SKM-1 treated with dmso at 0.1 percent for 144 hours (cell line): ENCODE measurements around the gene MITF.

Source experiments
- DNase-seq: peaks from one replicate; lab custom pipeline; 2025; ENCODE audit not compliant: unreplicated experiment; lab: John Stamatoyannopoulos, UW

The MITF gene

GRCh38 chr3:69948246-69948862 is 209.1 kb downstream of the MITF start:
- DNase-seq, result no peak

DNA sequence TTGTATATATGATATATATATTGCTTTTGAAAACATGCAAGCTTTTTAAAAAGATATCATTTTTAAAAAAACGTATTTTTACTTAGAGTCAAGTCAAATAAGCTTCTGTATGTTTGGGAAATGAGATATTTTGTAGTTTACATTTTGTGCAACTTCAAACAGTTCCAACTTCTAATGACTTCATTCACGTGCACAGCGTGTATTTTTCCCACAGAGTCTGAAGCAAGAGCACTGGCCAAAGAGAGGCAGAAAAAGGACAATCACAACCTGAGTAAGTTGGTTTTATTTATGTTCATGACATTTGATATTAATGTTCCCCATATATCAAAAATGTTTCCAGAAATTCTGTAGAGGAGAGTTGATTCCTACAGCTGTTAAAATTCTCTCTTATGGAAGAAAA is 212.4 kb downstream of the MITF start:
- DNase-seq, result no peak

DNA sequence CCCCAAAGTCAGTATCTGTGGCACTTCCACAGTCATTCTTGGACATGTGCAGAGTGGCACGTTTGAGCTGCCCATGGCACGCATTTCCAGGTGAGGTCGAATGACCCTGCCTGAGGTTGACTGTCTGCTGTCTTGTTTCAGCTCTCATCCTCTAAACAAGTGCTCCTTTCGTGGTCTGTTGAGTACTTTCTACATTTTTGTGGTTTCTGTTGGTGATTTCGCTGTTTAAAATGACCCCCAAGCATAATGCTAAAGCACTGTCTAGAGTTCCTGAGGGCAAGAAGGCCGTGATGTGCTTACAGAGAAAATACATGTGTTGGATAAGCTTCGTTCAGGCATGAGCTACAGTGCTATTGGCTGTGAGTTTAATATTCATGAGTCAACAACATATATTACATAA is 220.3 kb downstream of the MITF start:
- DNase-seq, result no peak

DNA sequence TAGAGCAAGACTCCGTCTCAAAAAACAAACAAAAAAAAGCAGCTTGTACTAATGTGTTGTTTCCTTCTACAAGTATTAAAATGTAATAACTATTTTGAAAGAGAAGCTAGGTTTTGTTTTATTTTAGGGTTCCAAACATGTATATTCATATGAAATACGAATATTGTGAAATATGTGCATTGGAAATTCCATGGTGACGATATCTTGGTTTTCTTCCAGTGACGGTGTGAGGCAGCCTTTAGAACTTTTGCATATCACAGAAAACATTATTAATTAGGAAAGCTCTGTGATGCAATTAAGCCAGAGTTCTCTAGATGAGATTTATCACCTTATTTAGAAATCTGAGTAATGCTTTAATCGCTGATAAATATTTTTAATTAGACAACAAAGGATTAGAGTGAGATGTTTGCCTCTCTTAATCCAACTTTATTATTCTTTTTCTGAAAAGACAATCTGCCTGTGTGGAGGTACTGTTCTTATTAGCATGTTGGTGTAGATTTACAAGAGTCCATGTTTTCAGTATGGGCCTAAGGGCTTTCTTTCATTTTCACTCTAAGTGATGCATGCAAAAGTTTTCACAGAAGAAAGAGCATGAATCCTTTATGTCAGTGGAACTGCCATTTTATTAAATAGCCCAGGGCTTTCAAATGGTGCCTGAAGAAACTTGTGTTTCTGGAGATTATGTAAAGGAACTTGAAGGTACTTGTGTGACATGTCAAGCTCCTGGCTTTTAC is 222.6 kb downstream of the MITF start:
- DNase-seq, result no peak

- no peak for DNase-seq
These were observed 224.4 kb downstream of the MITF start for GRCh38 chr3:69963643-69964042.

GRCh38 chr3:69967156-69967555 is 227.9 kb downstream of the MITF start:
- no peak for DNase-seq

DNA sequence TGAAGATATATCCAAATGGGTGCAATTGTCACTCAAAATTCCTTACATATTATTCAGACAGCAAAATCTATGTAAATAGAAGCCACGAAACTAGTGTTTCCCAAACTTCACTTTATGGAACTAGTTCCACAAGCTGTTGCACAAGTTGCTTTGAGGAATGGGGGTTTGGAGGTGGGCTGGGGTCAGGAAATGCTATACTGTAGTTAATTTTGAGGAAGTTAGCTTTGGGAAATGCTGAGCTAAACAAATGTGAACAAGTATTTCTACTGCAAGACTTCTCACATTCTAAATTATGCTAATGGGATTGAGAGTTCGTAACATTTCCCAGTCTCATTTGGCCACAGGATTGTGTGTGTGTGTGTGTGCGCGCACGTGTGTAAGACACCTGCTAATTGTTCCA is 231.6 kb downstream of the MITF start:
- no peak for DNase-seq

DNA sequence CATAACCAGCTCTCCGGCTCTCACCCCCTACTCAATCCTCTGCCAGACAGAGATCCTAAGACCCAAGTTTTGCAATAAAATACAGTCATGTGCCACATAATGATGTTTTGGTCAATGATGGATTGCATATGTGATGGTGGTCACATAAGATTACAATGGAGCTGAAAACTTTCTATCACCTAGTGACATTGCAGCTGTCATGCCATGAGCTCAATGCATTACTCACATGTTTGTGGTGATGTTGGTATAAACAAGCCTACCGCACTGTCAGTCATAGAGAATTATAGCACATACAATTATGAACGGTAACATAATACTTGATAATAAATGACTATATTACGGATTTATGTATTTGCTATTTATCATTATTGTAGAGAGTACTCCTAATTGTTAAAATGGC is 233.4 kb downstream of the MITF start:
- DNase-seq, result no peak

DNA sequence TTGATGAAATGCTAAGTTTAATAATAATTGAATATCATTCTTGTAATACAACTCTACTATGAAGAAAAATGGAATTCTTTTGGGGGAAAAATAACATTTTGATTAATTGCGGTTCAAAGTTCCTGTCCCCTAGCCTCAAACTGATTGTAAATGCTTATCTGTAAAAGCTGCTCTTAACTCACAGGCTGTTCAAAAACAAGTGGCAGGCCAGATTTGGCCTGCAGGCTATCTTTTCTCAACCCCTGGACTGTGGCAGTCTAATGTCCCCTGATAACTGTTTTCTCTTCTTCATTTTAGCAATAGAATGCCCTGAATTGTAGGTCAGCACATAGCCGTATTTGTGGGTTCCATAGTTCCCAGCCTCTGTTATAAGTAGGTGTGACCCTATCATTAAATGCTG is 236.8 kb downstream of the MITF start:
- DNase-seq, result no peak

- DNase-seq, result no peak
These were observed 244.4 kb downstream of the MITF start for GRCh38 chr3:69983546-69984265.

DNA sequence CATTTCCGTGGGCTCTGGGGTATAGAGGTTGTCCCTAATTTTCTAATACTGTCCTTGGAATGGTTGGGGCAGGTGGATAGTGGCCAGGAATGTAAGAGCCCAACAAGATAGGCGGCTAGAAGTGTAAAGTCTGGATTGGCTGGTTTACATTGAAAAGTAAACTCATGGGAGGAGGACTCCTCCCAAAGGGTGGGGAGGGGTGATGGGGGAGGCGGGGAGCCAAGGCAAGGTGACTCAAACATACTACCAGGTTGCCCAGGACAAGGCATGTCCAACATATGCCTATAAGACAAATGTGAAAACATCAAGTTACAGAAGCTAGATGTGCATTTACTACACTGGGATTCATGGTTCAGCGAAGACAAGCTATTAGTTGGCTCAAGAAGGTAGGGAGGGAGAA is 246.0 kb downstream of the MITF start:
- DNase-seq, result no peak

- no peak for DNase-seq
These were observed 247.2 kb downstream of the MITF start for GRCh38 chr3:69986419-69986818.

DNA sequence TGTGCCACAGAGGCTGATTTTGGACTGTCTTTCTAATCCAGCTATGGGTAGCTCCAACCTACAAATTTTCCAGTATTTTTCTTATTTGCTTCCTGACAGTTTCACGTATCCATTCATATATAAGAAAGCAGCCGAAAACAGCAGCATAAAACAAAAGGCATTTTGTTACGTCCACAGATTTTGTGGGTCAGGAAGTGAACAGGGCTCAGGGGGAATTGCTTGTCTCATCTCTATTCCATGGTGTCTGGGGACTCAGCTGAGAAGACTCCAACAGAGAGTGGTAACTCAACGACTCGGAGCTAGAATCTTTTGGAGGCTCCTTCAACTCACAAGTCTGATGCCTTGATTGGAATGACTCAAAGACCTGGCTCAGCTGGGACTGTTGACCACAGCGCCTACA is 248.6 kb downstream of the MITF start:
- DNase-seq, result no peak

- no peak for DNase-seq
These were observed 254.5 kb downstream of the MITF start for GRCh38 chr3:69993757-69994156.

DNA sequence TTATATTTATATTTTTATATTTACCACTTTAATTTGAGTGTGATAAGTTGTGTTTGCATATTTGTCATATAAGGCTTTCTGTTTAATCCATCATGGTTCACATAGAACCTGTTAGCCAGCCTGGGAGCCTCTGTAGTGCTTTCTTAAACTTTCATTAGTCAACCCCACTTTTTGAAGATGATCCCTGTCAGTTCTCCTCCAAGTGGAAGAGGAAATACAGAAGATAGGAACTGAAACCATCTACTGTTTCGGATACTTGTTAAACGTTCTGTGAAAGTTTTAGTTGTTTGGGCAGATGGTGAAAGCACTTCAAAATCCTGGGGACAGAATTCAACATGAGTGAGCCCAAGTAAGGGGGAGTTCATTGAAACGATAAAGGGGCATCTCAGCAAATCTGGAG is 255.7 kb downstream of the MITF start:
- no peak for DNase-seq

DNA sequence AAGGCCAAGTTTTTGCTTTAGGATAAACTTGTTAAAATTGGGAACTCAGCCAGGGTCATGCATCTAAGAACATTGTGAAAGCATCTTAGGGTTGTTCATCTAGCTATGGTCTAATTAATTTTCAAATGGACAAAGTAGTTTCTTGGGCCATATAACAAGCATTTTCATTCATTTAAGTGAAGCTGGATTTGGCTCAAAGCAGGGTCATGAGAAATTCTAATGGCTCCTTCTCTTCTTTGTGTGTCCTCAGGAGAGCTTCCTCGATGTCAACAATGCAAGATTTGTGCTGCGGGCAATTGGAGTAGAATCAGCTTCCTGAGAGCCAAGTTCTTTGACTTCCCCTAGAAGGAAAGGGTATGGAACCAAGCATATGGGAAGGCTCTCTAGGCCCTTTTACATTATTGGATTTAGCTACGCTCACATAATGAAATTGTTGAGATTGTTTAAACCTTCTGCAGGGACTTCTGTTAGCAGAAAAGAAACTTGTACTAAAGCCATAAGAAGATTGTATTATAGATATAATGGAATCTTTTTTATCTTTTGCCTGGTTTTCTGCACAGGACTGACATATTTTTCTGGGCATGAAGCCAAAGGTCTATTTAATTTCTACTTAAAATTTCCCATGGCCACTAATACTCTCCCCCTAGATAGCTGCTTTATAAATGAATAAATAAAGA is 258.5 kb downstream of the MITF start:
- no peak for DNase-seq

GRCh38 chr3:69998759-69999139 is 259.5 kb downstream of the MITF start:
- no peak for DNase-seq

DNA sequence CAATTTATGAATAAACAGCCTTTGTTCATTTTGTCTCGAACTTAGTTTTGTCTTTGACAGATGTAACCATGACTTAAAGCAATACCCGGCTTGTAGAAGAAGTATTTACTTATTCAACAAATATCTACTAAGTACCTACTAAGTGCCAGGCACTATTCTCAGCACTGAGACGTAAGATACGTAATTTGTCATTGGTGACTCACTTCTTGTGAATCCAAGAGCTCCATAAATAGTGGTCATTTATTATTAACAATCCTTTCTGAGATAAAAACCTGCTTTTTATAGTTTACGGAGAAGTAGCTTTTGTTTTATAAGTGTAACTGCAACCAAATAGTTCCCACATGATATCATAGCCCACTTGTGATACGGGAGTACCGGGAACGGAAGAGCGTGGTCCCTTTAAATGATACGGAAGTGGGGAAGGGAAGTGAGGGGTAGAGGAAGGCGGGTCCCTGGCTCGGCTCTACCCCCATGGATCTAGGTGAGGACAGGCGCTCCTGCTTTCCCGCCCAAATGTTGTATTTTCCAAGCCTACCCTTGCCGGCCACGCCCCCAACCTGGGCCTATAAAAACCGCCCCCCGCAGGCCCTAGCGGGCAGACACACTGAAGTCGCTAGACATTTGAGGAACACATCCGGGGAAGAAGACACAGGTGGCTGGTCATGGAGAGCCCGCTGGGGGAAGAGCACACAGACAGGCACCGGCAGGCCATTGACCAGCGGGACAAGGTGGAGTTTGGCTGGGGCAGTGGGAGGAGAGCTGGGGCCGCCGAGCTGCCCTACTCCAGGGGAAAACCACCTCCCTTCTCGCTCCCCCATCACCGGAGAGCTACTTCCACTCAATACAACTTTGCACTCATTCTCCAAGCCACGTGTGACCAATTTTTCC is 260.1 kb downstream of the MITF start, which contains the start of gene SAMMSON:
SAMMSON (plus strand) TSS at position 594 of the 888 bp plus-strand sequence.
- no peak for DNase-seq

DNA sequence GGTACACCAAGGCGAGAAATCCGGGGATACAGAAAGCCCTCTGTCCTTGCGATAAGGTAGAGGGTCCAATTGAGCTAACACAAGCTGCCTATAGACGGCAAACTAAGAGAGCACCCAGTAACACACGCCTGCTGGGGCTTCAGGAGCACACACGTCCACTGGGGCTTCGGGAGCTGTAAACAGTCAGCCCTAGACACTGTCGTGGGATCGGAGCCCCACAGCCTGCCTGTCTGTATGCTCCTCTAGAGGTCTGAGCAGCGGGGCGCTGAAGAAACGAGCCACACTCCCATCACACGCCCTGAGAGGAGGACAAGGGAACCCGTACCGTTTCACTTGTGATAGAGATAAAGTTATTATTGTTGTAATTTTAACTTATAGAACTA is 260.8 kb downstream of the MITF start:
- DNase-seq, result no peak

- no peak for DNase-seq
These were observed 261.4 kb downstream of the MITF start for GRCh38 chr3:70000563-70001081.

DNA sequence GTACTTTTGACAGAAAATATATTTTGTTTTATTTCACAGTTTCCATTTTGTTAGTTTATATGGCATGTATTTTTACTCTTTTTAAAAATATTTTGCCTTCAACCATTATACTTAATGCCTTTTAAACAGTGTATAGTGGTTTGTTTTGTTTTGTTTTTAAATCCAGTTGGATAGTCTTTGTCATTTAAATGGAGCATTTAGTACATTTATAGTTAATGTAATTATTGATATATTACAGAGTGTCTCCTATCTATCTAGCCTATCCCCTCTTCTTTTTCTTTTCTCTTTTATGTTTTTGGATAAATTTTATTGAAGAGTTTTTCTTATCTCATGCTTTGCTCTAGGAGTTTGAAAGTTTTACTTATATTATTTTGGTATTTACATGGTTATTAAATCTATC is 263.9 kb downstream of the MITF start:
- no peak for DNase-seq
